GM18526 (cell line): ENCODE data around the gene LRRC49.

Experiments used
- POLR2A ChIP-seq: IDR thresholded peaks from 3 replicates; pipeline ENCODE4 v1.6.1; 2011; ENCODE audit not compliant: insufficient read length; ENCODE audit errors: extremely low read depth

LRRC49 gene

GRCh38 chr15:70892002-70892911, at the start of gene LRRC49, which contains the start of gene THAP10:
LRRC49 (plus strand) TSS chr15:70892826; CDS start chr15:70892895, 69 bp downstream.
THAP10 (minus strand) TSS chr15:70892433; CDS start chr15:70892272, 161 bp downstream.
- TF ChIP-seq POLR2A = no peak

- TF ChIP-seq POLR2A = no peak
Measured at GRCh38 chr15:70845602-70846360, 46.8 kb upstream of the LRRC49 start.

GRCh38 chr15:70851889-70852288, 40.7 kb upstream of the LRRC49 start:
- no peak for TF ChIP-seq POLR2A

- TF ChIP-seq POLR2A = no peak
Measured at GRCh38 chr15:70852501-70853317, 39.9 kb upstream of the LRRC49 start.

- no peak for TF ChIP-seq POLR2A
Measured at GRCh38 chr15:70853318-70853972, 39.2 kb upstream of the LRRC49 start.

- TF ChIP-seq POLR2A = no peak
Measured at GRCh38 chr15:70853973-70854665, 38.5 kb upstream of the LRRC49 start, which contains the start of gene LARP6. LARP6 (minus strand) TSS chr15:70854157; CDS start chr15:70854088, 69 bp downstream.

GRCh38 chr15:70854666-70854976, 38.0 kb upstream of the LRRC49 start:
- TF ChIP-seq POLR2A = no peak

GRCh38 chr15:70855764-70856163, 36.9 kb upstream of the LRRC49 start:
- no peak for TF ChIP-seq POLR2A

GRCh38 chr15:70856177-70856883, 36.3 kb upstream of the LRRC49 start:
- no peak for TF ChIP-seq POLR2A

GRCh38 chr15:70856884-70857561, 35.6 kb upstream of the LRRC49 start:
- no peak for TF ChIP-seq POLR2A

GRCh38 chr15:70857562-70858285, 34.9 kb upstream of the LRRC49 start:
- no peak for TF ChIP-seq POLR2A

- TF ChIP-seq POLR2A = no peak
Measured at GRCh38 chr15:70859322-70859908, 33.2 kb upstream of the LRRC49 start.
